HG02970 (cell line): ENCODE data around the gene XRCC2.

ENCODE experiments used
- ATAC-seq: cut with Tn5 transposase; IDR thresholded peaks from one replicate; pipeline ENCODE4 v1.9.1; 2021; ENCODE audit warnings: mild to moderate bottlenecking, moderate library complexity, moderate number of reproducible peaks; ENCODE audit not compliant: unreplicated experiment, low FRiP score

The XRCC2 gene

GRCh38 chr7:152619027-152619739 lies 56.8 kb downstream of the XRCC2 start:
- ATAC-seq: no peak

- ATAC-seq: no peak
These were observed 57.5 kb downstream of the XRCC2 start for GRCh38 chr7:152618427-152618826.

- no peak for ATAC-seq
These were observed 58.9 kb downstream of the XRCC2 start for GRCh38 chr7:152617056-152617455.

- no peak for ATAC-seq
These were observed 60.8 kb downstream of the XRCC2 start for GRCh38 chr7:152615031-152615741.

GRCh38 chr7:152608656-152609055 lies 67.3 kb downstream of the XRCC2 start:
- ATAC-seq: no peak

GRCh38 chr7:152608208-152608607 lies 67.7 kb downstream of the XRCC2 start:
- no peak for ATAC-seq

- ATAC-seq: no peak
These were observed 68.9 kb downstream of the XRCC2 start for GRCh38 chr7:152607007-152607406.

- no peak for ATAC-seq
These were observed 73.0 kb downstream of the XRCC2 start for GRCh38 chr7:152602962-152603361.

GRCh38 chr7:152601305-152601798 lies 74.6 kb downstream of the XRCC2 start:
- no peak for ATAC-seq

GRCh38 chr7:152600266-152600665 lies 75.7 kb downstream of the XRCC2 start:
- no peak for ATAC-seq

GRCh38 chr7:152597507-152597906 lies 78.4 kb downstream of the XRCC2 start:
- no peak for ATAC-seq

- ATAC-seq: no peak
These were observed 79.1 kb downstream of the XRCC2 start for GRCh38 chr7:152596824-152597223.
